NT2/D1 (cell line): ENCODE data around the gene NEUROD6.

ENCODE experiments used
- SUZ12 ChIP-seq: IDR thresholded peaks from 2 replicates; pipeline ENCODE4 v1.6.1; 2011; ENCODE audit not compliant: insufficient read length, insufficient read depth; ENCODE audit errors: extremely low read depth
- YY1 ChIP-seq: IDR thresholded peaks from 2 replicates; pipeline ENCODE4 v1.6.1; 2011; ENCODE audit not compliant: insufficient read length, insufficient read depth
- ZNF274 ChIP-seq: IDR thresholded peaks from 2 replicates; pipeline ENCODE4 v1.6.1; 2011; ENCODE audit warnings: mild to moderate bottlenecking, low read depth, low read length

DNA sequence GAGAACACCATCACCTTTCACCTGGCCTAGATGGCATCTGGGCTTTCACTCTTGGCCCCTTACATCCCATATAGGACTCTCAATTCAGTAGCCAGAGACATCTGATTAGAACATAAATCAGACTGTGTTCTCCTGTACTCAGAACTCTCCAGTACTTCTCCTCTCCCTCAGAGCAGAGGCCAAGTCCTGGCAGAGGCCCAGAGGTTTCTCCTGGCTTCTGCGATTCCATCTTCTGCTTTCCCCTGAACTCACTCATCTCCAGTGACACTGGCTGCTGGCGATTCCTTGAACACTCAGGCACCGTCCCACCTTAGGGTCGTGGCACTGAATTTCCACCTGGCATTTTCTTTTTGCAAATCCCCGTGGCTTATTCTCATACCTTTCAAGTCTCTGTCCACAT lies 4.9 kb upstream of the NEUROD6 start:
- TF ChIP-seq SUZ12 (no peak), ZNF274 (no peak), YY1 (no peak)
